GM19372 (cell line): Measurements from ENCODE around the gene FREM1.

ENCODE experiments used
- ATAC-seq: cut with Tn5 transposase; IDR thresholded peaks from one replicate; pipeline ENCODE4 v1.9.1; 2021; ENCODE audit warnings: mild to moderate bottlenecking, low read depth, moderate library complexity; ENCODE audit not compliant: unreplicated experiment

The FREM1 gene

DNA sequence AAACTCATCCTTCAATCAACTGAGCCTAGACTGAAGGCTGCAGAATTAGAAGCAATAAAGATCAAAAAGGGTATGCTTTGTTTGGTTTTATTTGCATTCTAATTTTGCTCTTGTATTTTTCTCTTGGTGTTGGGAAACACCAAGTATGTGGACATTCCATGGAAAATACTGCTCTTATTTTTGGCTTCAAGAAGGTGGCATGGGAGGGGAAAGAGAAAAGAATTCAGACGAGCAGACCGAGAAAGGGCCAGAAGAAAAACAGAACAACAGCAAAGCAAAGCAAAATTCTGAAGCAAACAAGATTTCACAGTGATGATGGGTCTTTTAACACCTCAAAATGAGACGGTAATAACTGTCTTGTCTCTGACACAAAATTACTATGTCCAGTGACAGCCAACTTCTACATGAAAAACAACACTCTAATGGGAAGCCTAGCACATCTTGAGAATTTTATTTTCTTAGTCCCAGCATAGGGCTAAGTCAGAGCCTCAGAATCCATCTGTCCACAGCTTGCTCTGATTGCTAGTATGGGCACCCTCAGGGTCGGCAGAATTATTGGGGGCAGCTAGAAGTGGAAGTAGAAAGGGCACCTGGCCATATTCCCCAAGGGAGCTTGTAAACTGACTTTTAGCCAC is 26.8 kb downstream of the FREM1 start:
- no peak for ATAC-seq

DNA sequence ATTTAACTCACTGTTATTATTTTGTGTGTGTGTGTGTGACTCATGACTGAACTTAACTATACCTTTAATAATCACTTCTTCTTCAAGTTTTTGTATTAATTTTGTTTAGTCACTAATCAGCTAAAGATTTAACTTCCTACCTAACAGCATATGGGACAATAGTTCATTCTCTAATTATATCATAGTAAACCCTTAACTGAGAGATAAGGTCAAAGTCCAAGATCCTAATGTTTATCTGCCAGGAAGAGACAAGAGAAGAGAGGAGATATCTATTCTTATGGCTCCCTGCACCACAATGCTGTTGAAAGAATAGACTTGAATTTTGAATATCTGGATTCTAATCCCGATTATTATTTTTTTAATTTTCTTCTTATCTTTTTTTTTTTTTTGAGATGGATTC is 28.1 kb downstream of the FREM1 start:
- no peak for ATAC-seq

DNA sequence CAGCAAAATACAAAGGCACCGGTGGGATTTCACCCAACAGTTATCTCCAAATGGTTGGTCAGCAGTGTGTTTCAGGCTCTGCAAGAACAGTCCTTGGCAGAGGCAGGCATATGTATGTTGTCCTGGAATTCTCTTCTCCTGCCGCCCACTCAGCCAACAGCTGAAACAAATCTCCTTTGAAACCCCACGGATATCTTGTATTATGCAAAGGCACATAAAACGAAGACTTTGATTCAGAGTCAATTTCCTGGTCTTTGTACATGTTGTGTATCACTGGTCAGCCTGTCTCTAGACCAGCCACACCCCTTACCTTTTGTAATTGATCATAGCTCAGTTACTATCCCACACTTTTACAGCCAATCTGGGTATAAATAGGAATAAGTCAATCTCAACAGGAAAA is 29.2 kb downstream of the FREM1 start:
- no peak for ATAC-seq

DNA sequence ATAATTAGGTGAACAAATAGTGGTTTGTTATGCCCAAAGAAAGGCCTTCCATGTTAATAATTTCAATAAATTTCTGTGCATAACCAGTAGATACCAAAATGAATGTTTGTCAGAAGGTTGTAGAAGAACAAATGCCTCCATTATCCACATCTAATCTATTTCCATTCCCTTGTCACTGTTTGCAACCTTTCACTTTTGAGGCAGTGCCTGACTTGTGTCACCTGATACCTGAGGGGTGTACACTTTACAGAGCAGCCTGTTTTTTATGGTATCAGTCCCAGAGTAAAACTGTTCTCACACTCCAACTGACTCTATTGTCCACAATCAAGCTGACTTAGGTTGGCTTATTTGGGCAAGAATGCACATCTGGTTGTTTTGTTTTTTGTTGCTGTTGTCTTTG is 40.1 kb downstream of the FREM1 start:
- ATAC-seq: no peak

DNA sequence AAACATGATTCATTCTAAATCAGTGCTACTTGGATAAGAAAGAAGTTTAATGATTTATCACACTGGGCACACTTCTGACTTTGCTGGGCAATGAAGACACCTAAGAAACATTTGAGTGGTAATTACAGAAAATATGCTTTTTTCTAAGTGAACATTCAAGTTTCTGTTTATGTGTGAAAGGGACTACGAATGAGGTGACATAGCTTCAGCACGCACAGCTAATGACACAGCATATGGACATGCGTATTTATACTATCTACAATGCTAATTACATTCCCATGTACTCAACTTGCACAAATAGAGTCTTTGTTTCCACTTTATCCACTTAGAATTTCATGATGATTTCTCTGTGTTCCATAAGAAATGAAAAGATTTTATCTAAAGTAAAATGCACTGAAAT is 40.6 kb downstream of the FREM1 start:
- no peak for ATAC-seq

DNA sequence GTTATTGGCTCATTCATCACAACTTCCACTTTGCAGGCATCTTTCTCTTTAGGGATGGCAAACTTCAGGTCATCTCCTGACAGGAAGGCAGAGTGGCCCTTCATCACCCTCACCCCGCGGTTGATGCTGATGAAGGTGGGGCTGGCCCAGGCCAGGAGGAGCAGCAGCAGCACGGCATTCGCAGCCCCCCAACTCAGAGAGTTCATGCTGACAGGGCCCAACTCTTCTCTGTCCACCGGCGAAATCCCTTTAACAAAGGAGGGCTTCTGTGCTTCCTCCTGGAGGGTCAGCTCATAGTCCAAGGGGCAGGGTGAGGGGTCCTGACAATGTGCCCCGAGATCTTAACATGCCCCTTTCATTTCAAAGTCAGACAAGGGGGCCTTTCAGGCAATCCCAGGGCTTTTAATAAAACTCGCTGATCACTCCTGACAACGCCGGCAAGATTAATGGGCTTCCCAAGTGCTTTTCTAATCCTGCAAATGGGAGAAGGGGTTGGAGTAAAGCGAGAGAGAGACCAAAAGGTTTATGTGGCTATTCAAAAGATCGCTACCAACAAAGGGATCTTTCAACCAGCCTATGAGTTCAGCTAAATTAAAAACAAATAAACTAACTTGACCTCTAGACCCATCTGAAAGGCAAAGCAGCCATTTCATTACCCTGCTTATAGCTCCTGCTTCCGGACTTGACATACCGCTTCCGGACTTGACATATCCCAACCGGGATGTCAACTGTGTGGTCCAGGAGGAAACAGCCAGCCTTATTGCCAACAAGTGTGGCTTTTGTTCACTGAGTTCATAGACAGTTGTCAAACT is 41.2 kb downstream of the FREM1 start:
- no peak for ATAC-seq

DNA sequence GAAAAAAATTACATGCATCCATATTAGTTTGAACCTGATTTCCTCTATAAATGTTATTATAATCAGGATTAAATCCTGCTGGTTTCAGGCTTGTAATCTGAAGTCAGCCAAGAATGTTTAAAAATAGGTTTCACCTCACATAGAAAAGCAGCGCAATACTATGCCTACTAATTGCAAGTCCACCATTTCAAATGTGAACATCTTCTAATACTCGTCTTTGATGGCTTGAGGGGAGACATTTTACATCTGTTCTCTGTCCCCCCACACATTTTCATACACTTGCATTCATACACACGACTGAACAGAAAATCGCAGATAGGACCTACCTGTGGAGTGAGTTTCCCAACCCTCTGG is 41.8 kb downstream of the FREM1 start:
- ATAC-seq: no peak

DNA sequence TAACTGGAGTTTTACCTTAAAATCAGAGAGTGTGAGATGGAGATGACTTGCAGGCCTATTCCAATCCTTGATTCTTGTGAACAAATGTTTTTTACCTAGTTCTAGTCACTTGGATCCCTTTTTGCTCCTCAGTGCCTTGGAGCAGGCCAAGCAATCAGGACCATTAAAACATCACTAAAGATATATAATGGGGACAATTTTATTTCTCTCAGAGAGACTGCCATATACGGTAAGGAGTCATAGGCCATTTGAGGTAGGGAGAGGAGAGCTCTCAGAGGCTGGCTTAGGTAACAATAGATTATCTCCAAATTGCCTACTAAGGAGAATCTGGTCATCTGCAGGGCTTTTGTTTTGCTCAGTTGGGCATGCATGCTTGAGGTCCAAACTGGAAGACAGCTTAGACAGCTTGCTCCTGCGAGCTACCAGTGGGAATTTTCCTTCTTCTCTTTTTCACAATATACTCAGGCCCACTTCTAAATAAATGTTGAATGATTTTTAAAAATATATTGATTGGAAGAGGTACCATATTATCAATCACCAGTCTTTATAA is 44.0 kb downstream of the FREM1 start:
- no peak for ATAC-seq

DNA sequence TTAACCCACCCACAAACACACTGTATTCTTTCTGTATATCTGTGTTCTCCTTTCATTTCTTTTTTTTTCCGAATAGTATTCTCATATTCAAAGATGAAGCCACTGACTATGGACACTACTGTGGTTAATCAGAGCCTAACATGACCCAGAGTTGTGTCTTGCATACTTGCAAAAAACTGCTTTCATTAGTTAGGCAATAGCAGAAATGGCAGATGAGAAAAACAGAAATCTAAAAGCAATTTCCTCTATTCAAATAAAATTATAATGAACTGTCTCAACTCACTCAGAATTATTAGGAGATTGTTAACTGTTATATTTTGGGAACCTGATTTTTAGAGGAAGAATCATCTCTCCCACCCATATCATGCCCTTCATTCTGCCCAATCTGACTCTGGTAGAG is 45.9 kb downstream of the FREM1 start:
- no peak for ATAC-seq

DNA sequence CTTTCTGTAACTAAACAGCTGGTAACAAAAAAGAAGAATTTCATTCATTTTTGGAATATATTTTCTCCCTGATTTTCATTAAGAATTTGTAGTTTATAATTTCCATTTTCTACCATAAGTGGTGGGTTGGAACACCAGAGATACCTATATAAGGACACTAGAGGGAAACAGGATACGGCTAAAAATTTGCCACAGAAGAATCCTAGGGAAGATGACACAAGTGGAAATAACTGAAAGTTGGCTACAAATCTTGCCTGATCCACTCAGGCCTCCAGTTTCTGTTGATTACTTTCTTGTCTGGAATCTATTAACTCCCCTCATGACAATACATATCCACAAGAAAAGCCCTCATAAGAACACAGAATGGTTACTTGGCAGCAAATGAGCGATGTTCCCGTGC is 46.8 kb downstream of the FREM1 start:
- ATAC-seq: no peak

DNA sequence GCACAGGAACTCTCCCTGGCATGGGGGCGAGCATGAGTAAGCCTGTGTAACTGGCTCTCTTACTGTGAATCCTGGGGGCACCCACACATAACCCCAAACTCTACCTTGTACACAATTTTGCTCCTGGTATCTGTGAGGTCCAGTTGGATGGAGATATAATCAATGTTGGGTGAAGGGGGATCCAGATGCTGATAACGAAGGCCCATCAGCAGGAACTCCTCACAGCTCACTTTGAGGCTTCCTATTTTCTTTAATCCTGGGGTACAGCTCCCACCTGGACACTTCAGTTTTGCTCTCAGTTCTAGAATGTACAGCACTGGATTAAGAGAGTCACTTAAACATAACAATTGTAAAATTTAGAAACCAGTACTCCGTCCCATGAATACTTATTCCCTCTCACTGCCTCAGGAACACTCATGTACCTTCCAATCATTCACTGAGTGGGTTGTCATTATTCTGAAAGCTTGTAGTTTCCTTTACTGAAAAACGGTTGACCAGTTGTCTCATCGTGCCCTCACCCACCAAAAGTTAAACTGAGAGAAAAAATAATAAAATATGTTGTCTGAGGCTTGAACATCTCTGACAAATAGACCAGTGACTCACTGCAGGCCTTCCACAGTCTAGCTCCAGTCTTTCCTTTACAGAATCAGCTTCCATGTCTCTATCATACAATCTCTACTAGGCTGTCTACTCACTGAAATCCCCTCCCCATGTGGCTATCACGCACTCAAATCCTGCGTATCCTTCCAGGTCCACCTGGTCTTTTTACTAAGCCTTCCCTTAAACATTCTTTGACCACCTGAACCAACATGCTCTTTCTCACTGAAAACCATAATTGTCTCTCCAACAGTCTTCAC is 52.6 kb downstream of the FREM1 start:
- ATAC-seq: no peak

DNA sequence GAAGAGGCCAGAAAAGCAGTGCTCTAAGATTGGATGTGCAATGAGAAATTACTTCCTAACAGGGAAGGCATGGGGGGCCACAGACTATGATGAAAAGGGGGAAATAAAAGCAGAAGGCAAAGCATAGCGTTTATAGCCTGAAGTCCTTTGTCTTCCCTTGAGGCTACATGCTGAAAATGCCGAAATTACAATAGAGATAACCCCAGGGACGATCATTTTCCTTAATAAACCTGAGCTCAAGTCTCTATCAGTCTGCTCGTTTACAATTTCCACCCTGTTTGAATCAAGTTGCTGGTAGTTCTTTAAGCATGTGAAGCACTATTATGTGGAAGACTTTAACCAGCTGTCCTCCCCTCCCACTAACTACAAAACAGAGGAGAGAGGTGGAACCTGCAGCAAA is 60.4 kb downstream of the FREM1 start:
- no peak for ATAC-seq

DNA sequence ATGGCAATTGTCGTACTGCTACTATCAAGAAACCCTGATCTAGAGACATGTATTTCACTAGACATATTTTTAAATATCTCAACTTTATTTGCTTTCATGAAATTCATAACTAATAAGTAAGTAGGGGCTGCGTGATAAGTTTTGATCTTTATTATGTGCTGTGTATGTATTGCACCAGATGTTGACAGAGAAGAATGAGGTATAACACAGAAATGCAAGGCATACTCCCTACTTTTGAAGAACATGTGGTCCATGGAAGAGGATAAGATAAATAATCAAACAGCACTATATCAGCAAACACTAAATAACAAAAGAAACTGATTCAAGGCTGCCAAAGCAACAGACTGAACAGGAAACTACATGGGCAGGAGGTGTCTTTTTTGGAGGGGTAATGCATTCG is 60.9 kb downstream of the FREM1 start:
- ATAC-seq: no peak

DNA sequence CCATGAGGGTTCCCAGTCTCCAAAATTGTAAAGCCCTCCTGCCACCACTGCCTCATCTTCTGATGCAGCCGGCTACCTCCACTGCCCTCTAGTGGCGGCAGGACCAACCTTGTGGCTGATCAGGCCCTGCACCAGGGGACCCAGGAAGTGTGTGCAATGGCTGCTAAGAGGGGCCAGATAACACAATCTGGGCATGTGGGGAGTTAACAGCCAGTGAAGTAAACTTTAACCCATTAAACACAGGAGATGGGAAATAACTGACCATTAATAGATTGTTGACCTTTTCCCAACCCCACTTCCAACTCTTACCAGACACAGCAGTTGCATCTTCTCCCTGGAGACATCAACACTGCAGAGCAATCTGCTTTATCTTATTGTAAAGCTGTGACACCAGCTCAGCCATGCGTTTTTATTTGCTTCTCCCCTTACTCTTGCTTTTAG is 63.3 kb downstream of the FREM1 start:
- ATAC-seq: peak; percentile 97

DNA sequence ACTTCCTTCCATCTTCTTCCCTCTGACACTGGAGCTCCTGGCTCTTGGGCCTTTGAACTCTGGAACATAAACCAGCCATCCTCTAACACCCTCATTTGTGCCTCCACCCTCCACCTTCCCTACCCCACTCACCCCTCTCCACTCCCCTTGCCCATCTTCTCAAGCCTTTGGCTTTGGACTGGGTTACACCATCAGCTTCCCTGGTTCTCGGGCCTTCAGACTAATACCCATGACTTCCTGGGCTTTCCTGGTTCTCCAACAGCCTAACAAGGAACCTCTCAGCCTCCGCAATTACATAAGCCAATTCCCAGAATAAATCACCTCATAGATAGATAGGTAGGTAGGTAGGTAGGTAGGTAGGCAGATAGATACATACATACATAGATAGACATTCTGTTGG is 67.1 kb downstream of the FREM1 start:
- no peak for ATAC-seq

DNA sequence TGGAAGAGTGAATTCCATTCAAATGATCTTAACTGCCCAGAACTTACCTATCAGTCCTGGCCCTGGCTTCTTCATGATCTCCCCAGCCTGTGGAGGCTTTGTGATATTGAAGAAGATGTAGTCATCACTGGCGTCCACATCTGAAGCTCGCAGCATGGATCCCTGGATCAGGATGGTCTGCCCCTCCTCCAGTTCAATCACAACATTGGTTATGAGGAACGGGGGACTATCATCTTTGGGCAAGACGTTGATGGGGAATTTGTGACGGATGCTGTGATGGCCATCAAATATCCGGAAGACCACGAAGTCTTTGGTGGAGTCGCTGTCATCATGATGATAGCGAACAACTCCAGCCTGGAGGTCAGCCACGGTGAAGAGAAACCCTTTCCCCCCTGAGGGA is 68.0 kb downstream of the FREM1 start:
- ATAC-seq: no peak

DNA sequence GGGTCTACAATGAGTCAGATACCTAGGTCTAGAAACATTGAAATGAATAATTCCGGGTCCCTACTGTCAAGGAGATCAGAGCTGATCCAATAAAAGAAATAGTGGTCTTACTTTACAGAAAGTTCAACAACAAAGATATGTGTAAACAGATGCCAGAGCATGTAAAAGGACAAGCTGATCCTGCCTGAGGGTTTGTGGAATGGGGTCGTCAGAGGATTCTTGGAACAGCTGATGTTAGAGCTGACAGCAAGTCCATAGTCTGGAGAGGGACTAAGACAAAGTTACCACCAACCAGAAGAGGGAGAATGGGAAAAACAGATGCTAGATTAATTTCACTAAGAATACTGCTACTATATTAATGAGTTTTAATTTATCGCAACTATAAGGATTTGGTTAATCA is 71.5 kb downstream of the FREM1 start:
- no peak for ATAC-seq

DNA sequence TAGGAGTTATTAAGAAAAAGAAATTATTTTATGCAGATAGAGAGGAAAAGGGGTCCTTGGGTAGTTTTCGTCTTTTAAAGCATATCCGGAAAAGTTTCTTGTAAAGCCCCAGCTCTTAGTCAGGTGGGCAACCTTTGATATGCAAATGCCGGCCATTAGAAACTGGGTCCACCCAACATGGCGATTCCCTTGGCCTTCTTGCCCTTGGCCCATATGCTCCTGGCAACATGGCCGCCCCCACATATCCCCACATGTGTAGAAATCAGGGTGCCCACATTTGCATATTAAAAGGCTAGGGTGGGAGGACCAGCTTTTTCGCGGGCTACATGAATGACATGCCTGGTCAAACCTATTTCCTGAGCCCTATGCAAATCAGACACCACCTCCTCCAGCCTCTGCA is 73.3 kb downstream of the FREM1 start:
- ATAC-seq: no peak

DNA sequence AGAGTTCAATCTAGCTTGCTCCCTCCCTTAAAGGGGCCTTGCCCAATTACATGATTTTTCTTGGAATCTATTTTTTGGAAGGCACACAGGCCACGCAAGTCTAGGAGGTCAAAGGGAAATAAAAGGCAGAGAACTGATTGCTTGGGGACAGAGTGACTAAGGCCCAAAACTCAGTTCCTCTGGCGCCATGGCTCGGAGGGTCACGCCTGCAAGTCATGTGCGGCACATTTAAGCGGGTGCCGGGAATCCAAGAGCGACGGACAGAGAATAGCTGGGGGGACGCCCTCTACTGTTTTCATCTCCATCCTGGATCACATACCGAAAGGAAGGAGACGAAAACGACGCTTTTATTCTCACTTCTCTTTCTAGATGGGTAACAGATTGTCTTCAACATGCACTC is 78.6 kb downstream of the FREM1 start:
- ATAC-seq: no peak

DNA sequence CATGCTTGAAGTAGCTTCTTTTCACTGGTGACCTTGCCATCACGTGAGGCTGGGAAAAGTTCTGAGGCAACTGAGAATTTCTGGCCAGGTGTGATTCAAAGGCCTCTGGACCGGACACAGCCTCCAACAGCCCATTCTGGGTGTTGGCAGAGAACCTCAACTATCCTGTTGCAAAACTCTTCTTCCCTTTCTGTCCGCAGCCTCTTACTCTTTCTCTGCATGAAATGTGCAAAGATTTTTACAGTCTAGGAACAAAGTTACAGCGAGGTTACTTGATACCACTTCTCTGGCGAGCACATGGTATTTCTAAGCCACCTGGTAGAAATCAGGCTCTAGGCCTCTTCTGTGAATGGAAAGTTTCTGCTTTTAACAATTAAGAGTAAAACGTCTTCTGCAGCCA is 79.2 kb downstream of the FREM1 start:
- ATAC-seq: no peak

DNA sequence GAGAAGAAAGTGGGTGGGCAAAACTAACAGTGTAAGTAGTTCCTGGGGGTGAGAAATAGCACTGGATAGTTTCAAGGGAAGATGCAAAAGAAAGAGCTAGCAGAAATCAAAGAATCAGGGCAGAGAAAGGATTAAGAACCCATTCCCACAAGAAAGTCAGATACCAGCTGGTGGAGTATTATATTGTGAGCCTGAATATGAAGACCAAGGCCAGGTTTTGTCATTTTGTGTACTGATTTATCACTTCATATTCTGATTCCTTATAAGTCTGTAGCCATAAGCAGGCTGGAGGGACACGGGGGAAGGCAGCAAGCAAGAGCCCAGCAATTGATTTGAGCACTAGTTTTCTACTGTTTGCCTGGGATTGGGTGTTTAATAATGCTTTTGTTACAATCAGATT is 80.2 kb downstream of the FREM1 start:
- ATAC-seq: no peak
